Measurements from ENCODE around the gene COL9A1.

The COL9A1 gene

DNA sequence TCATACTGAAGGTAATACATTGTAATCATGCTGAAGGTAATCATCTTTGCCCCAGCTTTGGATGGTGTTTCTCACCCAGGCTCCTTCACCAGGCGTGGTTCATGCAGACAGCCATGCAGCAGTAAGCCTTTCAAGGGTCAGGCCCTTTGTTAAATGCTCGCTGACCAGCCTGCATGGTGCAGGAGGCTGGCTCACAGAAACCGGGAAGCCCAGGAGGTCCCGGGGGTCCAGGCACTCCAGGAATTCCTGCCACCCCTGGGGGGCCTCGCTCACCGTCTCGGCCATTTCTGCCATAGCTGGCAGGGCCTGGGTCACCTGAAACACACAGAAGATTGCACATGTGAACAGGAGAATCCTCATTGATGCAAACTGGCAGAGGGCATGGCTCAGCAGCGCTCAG lies 86.1 kb downstream of the COL9A1 start:
- Histone ChIP-seq H3K36me3 (ENCODE audit: control insufficient read depth, insufficient read depth, low read length) (no peaks in the 10 kb centered on the region), H3K27me3 (replicated peaks; ENCODE audit: control insufficient read depth, insufficient read depth, low read length) (no peaks in the 10 kb centered on the region), H3K4me3 (replicated peaks; ENCODE audit: low read depth, low read length) (no peak overlapping the region)
- peak; percentile 7 for DNase-seq (ENCODE audit: extremely low read depth, insufficient read length)
- TF ChIP-seq, protein P1, sequence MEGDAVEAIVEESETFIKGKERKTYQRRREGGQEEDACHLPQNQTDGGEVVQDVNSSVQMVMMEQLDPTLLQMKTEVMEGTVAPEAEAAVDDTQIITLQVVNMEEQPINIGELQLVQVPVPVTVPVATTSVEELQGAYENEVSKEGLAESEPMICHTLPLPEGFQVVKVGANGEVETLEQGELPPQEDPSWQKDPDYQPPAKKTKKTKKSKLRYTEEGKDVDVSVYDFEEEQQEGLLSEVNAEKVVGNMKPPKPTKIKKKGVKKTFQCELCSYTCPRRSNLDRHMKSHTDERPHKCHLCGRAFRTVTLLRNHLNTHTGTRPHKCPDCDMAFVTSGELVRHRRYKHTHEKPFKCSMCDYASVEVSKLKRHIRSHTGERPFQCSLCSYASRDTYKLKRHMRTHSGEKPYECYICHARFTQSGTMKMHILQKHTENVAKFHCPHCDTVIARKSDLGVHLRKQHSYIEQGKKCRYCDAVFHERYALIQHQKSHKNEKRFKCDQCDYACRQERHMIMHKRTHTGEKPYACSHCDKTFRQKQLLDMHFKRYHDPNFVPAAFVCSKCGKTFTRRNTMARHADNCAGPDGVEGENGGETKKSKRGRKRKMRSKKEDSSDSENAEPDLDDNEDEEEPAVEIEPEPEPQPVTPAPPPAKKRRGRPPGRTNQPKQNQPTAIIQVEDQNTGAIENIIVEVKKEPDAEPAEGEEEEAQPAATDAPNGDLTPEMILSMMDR (IDR thresholded peaks at IDR 0.05; ENCODE audit: insufficient read depth, low read length, poor library complexity, severe bottlenecking) = no peak

DNA sequence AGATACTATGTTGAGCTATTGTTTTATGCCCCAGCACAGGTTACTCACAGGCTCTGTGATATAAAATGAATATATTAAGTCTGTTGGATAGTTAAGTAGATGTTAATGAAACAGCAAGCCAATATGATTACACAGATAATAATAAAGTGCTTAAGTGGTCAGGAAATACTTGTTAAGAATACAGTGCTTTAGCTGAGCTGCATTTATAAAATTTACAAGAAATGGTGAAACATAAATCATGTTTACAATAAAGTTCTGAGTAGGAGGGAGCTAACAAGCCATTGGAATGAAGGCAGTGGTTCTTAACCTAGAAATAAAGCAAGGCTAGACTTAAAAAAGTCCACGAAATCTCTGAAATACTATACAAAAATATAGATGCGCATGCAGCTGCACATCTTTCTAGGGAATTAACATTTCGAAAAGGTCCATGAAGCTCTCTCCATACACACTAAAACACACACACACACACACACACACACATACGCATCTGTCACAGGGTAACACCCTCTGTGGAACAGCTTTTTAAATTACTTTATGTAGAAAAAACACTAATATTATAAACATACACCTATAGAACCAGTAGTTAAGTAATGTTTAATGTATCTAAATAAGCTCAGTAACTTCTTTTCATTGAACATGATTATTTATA lies 87.3 kb downstream of the COL9A1 start:
- no peak overlapping the region for H3K4me3 ChIP-seq (replicated peaks; ENCODE audit: low read depth, low read length)
- TF ChIP-seq, protein P1 (IDR thresholded peaks at IDR 0.05; ENCODE audit: insufficient read depth, low read length, poor library complexity, severe bottlenecking) = no peak
- no peak for DNase-seq (ENCODE audit: extremely low read depth, insufficient read length)
- H3K27me3 ChIP-seq (replicated peaks; ENCODE audit: control insufficient read depth, insufficient read depth, low read length) = no peaks in the 10 kb centered on the region
- no peaks in the 10 kb centered on the region for H3K36me3 ChIP-seq (ENCODE audit: control insufficient read depth, insufficient read depth, low read length)

DNA sequence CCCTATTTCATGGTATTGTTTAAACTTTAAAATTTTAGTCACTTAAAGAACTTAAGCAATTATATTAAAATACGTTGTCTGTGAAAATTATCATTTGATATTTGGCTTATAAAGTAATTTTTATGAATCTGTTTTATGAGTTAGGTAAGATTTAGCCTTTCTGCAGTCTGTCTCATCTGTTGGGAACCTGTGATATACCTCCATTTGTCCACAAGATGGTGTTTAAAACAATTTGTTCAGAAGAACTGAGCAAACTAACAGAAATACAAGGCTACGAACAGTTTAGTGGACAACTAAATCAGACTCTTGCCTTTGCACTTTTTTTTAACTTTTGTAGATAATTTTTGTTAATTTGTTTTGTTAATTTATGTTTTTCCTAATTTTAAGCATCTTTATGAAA lies 92.4 kb downstream of the COL9A1 start:
- DNase-seq (ENCODE audit: extremely low read depth, insufficient read length) = no peak
- no peaks in the 10 kb centered on the region for H3K36me3 ChIP-seq (ENCODE audit: control insufficient read depth, insufficient read depth, low read length)
- no peak overlapping the region for H3K4me3 ChIP-seq (replicated peaks; ENCODE audit: low read depth, low read length)
- no peaks in the 10 kb centered on the region for H3K27me3 ChIP-seq (replicated peaks; ENCODE audit: control insufficient read depth, insufficient read depth, low read length)
- TF ChIP-seq, protein P1 (IDR thresholded peaks at IDR 0.05; ENCODE audit: insufficient read depth, low read length, poor library complexity, severe bottlenecking) = peak; percentile 35

DNA sequence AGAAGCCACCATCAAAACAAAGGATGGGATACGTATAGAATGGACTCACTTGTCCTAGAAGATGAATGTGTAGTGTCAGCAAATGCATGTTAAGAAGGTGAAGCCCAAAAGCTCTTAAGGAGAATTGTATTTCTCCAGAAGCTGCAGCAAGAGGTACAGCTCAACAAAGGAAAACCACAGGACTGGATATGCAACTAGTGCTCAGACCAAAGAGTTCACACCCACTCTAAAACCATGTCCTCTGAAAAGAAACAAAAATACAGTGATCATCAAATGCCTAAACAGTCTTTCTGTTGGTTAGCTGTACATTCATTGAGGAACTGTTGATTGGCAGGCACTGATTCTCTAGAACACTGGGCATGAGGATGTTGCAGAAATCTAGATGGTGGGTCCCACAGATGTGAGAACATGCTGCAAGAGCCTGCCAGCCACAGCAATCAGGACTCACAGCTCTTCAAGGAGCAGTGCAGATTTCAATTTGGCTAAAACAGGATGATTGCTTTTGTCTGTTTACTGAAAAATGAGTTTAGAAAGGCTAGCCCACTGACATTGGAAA lies 94.6 kb downstream of the COL9A1 start:
- TF ChIP-seq, protein P1 (IDR thresholded peaks at IDR 0.05; ENCODE audit: insufficient read depth, low read length, poor library complexity, severe bottlenecking) = no peak
- no peak for DNase-seq (ENCODE audit: extremely low read depth, insufficient read length)
- Histone ChIP-seq H3K4me3 (replicated peaks; ENCODE audit: low read depth, low read length) (no peak overlapping the region), H3K27me3 (replicated peaks; ENCODE audit: control insufficient read depth, insufficient read depth, low read length) (no peaks in the 10 kb centered on the region), H3K36me3 (ENCODE audit: control insufficient read depth, insufficient read depth, low read length) (no peaks in the 10 kb centered on the region)

DNA sequence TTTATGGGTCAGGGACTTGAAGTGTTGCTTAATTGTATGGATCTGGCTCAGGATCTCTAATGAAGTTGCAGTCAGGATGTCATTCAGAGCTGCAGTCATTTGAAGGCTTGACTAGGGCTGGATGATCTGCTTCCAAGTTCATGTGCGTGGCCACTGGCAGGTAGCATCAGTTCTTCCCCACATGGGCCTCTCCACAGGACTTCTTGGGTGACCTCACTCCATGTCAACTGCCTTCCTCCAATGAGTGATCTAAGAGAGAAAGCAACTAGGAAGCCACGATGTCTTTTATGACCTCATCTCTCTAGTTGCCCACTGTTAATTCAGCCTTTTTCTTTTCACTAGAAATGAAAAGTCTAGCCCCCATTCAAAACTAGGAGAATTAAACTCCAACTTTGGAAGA lies 104.1 kb downstream of the COL9A1 start:
- Histone ChIP-seq H3K27me3 (replicated peaks; ENCODE audit: control insufficient read depth, insufficient read depth, low read length) (no peaks in the 10 kb centered on the region), H3K36me3 (ENCODE audit: control insufficient read depth, insufficient read depth, low read length) (no peaks in the 10 kb centered on the region), H3K4me3 (replicated peaks; ENCODE audit: low read depth, low read length) (no peak overlapping the region)
- TF ChIP-seq, protein P1 (IDR thresholded peaks at IDR 0.05; ENCODE audit: insufficient read depth, low read length, poor library complexity, severe bottlenecking) = no peak
- DNase-seq (ENCODE audit: extremely low read depth, insufficient read length) = no peak

Measured in GM06990 (cell line).